HepG2 (cell line): Measurements from ENCODE around the gene STK32B.

Experiments used
- ASH2L ChIP-seq: fragments of 300-600, 200-600 bp; sonication (generic); IDR thresholded peaks from 2 replicates; pipeline ENCODE4 v1.7.0; 2017; ENCODE audit warnings: low read depth, mild to moderate bottlenecking, moderate library complexity, mixed read lengths, low read length; ENCODE audit not compliant: insufficient read length
- SMAD3 ChIP-seq: sonication (generic); formaldehyde crosslinking; IDR thresholded peaks from 2 replicates; pipeline ENCODE4 v1.4.0; 2020; ENCODE audit warnings: missing genetic modification reagents
- ZNF75D ChIP-seq: sonication (generic); formaldehyde crosslinking; IDR thresholded peaks from 2 replicates; pipeline ENCODE4 v1.8.1; 2023; ENCODE audit warnings: missing genetic modification reagents, mild to moderate bottlenecking, borderline replicate concordance
- TF ChIP-seq, protein P1 (sequence below): sonication (generic); formaldehyde crosslinking; IDR thresholded peaks from 2 replicates; pipeline ENCODE4 v1.5.0; 2020; ENCODE audit warnings: mild to moderate bottlenecking, missing genetic modification reagents, moderate library complexity

DNA sequence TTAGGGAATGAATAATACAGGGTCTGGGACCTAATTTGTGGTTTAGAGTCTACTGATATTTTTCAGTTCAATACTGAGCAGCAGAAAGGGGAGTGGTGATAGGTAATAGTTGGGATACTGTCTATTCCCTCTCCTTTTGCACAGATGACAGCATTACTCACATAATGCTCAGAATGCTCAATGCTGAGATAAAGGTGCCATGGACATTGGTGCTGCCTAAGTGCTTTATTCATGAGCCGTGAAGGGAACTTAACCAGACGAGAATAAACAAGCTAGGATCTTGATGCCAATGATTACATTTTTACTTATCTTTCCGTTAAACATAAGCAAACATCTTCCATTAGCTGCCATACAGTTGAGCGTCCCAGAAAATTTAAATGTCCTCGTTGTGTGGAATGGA is 75.6 kb downstream of the STK32B start:
- TF ChIP-seq ASH2L (no peak), ZNF75D (CRISPR knock-in tag) (no peak), SMAD3 (CRISPR knock-in tag) (no peak)
- TF ChIP-seq, protein P1, sequence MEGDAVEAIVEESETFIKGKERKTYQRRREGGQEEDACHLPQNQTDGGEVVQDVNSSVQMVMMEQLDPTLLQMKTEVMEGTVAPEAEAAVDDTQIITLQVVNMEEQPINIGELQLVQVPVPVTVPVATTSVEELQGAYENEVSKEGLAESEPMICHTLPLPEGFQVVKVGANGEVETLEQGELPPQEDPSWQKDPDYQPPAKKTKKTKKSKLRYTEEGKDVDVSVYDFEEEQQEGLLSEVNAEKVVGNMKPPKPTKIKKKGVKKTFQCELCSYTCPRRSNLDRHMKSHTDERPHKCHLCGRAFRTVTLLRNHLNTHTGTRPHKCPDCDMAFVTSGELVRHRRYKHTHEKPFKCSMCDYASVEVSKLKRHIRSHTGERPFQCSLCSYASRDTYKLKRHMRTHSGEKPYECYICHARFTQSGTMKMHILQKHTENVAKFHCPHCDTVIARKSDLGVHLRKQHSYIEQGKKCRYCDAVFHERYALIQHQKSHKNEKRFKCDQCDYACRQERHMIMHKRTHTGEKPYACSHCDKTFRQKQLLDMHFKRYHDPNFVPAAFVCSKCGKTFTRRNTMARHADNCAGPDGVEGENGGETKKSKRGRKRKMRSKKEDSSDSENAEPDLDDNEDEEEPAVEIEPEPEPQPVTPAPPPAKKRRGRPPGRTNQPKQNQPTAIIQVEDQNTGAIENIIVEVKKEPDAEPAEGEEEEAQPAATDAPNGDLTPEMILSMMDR (CRISPR knock-in tag) = no peak
